NCI-H1092 treated with DMSO at 0.1 percent for 48 hours (cell line): ENCODE data around the gene WDR82.

Experiments
- DNase-seq: peaks from one replicate; lab custom pipeline; 2025; lab: John Stamatoyannopoulos, UW

WDR82 gene

GRCh38 chr3:52308308-52308707 lies 29.9 kb upstream of the WDR82 start:
- no peak for DNase-seq

- no peak for DNase-seq
Measured at GRCh38 chr3:52306978-52307377, 28.5 kb upstream of the WDR82 start.

- DNase-seq: no peak
Measured at GRCh38 chr3:52305926-52306325, 27.5 kb upstream of the WDR82 start.

- no peak for DNase-seq
Measured at GRCh38 chr3:52303811-52304210, 25.4 kb upstream of the WDR82 start.

- no peak for DNase-seq
Measured at GRCh38 chr3:52302426-52303145, 24.1 kb upstream of the WDR82 start.

GRCh38 chr3:52299879-52300611 lies 21.6 kb upstream of the WDR82 start:
- DNase-seq: peak; percentile 33

GRCh38 chr3:52299247-52299878 lies 20.9 kb upstream of the WDR82 start:
- DNase-seq: no peak

GRCh38 chr3:52298149-52299098 lies 20.0 kb upstream of the WDR82 start:
- DNase-seq: peak; percentile 18

- no peak for DNase-seq
Measured at GRCh38 chr3:52297242-52298148, 19.0 kb upstream of the WDR82 start.

GRCh38 chr3:52295671-52296208 lies 17.3 kb upstream of the WDR82 start:
- DNase-seq: no peak

GRCh38 chr3:52294320-52295150 lies 16.1 kb upstream of the WDR82 start:
- DNase-seq: no peak

GRCh38 chr3:52293491-52294319 lies 15.3 kb upstream of the WDR82 start:
- DNase-seq: no peak

GRCh38 chr3:52292247-52293065 lies 14.0 kb upstream of the WDR82 start:
- DNase-seq: no peak

GRCh38 chr3:52291508-52292181 lies 13.2 kb upstream of the WDR82 start:
- no peak for DNase-seq

- no peak for DNase-seq
Measured at GRCh38 chr3:52290596-52291507, 12.4 kb upstream of the WDR82 start.
